ENCODE measurements around the gene SLC49A4. TPM values are rescaled to one million over a fixed set of nuclear protein-coding genes. Genes with fewer than 3 reads are reported as not detected.
A peak's percentile ranks its signal among the peaks of the same experiment; 100 is the strongest.

SLC49A4 gene
- polyA plus RNA-seq, 1 donor = 17.3 TPM

GRCh38 chr3:122857019-122857418 lies 62.1 kb downstream of the SLC49A4 start:
- DNase-seq = no peak

- DNase-seq = no peak
These were observed 63.5 kb downstream of the SLC49A4 start for GRCh38 chr3:122858373-122858772.

GRCh38 chr3:122859021-122859805 lies 64.3 kb downstream of the SLC49A4 start:
- no peak for DNase-seq

GRCh38 chr3:122862381-122862780 lies 67.5 kb downstream of the SLC49A4 start:
- DNase-seq = no peak

GRCh38 chr3:122864498-122864897 lies 69.6 kb downstream of the SLC49A4 start:
- DNase-seq = no peak

- DNase-seq = no peak
These were observed 73.5 kb downstream of the SLC49A4 start for GRCh38 chr3:122868322-122868721.

GRCh38 chr3:122873741-122874515 lies 79.1 kb downstream of the SLC49A4 start:
- DNase-seq = no peak

GRCh38 chr3:122875547-122876127 lies 80.8 kb downstream of the SLC49A4 start:
- DNase-seq = no peak

- no peak for DNase-seq
These were observed 85.3 kb downstream of the SLC49A4 start for GRCh38 chr3:122880173-122880572.

GRCh38 chr3:122880624-122881023 lies 85.8 kb downstream of the SLC49A4 start:
- DNase-seq = no peak

- DNase-seq = no peak
These were observed 87.6 kb downstream of the SLC49A4 start for GRCh38 chr3:122882361-122882947.

- DNase-seq = no peak
These were observed 91.4 kb downstream of the SLC49A4 start for GRCh38 chr3:122886251-122886650.

- no peak for DNase-seq
These were observed 92.1 kb downstream of the SLC49A4 start for GRCh38 chr3:122886946-122887345.

GRCh38 chr3:122890077-122890719 lies 95.3 kb downstream of the SLC49A4 start:
- DNase-seq = peak; percentile 5

GRCh38 chr3:122890720-122891220 lies 95.9 kb downstream of the SLC49A4 start:
- no peak for DNase-seq

- no peak for DNase-seq
These were observed 97.5 kb downstream of the SLC49A4 start for GRCh38 chr3:122892118-122892960.

GRCh38 chr3:122893282-122893681 lies 98.4 kb downstream of the SLC49A4 start:
- no peak for DNase-seq

GRCh38 chr3:122893754-122894668 lies 99.1 kb downstream of the SLC49A4 start:
- no peak for DNase-seq

GRCh38 chr3:122898298-122898697 lies 103.4 kb downstream of the SLC49A4 start:
- DNase-seq = no peak

GRCh38 chr3:122902326-122902725 lies 107.5 kb downstream of the SLC49A4 start:
- DNase-seq = no peak
